Eye (tissue), 1 donor: ENCODE data around the gene HDAC4.

Experiments
- DNase-seq: peaks from one replicate; pipeline ENCODE4 v3.0.0-alpha.2; 2015

The HDAC4 gene

DNA sequence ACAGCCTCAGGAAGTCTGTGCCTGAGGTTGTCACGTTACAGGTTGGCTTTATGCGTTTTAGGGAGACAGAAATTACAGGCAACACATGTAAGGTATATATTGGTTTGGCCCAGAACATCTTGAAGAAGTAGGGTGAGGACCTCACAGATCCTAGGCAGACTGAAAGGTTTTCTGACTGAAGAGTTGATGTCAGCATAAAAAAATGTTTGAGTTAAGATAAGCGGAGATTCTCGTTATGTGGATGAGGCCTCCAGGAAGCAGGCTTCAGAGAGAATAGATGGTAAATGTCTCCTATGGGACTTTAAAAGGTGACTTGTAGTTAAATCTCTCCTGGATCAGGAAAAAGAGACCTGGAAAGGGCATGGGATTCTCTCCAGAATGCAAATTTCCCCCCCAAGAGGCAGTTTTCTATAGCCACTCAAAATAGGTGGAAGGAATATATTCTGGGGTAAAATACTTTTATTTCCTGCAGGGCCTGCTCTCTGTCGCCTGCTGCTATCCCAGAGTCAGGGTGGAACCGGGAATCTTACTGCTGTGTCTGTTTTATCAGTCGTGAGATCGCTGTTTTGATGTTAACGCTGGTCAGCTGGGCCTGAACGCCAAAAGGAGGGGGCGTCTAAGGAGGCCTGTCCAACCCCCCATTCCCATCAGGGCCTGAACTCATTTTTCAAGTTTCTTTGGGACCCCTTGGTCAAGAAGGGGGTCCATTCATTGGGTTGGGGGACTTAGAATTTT, 171.1 kb downstream of the HDAC4 start:
- DNase-seq = no peak

DNA sequence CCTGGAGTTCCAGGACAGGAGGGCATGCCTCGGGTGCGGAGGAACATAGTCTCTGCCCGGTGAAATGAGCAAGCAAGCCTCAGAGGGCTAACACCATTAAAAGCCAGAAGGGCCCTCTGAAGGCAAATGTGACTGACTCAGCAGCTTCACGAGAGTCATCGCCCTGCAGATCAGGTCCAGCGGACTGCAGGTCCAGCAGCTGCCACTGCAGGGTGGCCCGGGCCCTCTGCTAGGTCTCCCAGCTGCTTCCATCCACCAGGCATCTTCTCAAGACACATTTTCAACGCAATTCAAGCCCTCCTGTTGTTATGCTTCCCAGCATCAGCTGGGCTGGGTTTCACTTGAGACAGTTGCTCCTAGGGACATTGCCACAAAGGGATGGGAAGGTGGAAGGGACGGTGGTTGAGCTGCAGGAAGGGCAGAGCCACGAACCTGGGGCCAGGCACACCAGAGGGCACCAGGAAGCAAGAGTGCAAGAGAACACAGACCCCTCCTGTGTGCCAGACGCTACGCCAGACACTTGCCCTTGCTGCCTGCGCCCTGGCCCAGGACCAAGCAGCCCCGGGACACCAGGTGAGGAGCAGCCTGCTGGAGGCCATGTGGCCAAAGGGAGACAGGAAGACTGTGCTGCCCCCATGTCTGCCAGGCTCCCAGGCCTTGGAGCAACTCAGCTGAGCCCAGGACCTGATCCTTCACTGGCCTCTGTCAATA, 173.0 kb downstream of the HDAC4 start:
- DNase-seq = peak; percentile 51

DNA sequence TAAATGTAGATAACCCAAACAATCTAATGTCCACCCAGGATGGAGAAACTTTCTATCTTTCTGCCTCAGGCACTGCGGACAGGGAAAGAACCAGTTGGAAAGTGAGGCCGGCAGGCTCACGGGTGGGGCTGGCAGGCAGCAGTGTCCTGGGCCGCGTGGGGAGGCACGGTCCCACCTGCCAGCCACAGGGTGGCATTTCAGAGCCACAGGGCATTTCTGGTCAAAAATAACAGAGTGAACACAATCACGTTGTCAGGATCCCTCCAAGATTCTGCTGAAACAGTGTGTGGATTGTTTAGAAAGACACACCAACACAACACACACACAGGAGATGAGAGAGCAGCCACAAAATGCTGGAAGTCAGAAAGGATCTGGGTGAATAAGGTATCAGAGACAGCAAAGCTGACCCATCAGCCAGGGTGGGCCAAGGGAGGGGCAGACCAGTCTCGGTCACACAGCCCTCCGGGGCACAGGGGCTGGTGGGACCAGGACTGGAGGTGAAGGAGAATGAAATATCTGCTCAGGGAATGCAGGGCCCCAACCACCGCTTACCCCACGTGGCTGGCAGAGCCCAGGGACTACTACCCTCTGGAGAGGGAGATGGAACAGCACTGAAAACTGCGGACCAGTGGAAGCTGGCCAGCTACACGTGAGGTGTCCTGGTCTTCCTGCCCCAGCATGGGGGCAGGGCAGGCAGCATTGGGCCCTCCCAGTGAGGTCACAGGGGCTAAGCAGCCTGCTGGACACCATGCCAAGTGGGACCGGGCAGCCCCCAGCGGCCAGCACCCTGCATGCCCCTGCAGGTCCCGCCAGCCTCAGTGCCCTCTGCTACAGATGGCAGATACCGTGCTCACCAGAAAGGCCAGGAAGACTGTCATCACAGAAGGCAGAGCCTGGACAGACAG, 173.9 kb downstream of the HDAC4 start:
- DNase-seq = no peak

DNA sequence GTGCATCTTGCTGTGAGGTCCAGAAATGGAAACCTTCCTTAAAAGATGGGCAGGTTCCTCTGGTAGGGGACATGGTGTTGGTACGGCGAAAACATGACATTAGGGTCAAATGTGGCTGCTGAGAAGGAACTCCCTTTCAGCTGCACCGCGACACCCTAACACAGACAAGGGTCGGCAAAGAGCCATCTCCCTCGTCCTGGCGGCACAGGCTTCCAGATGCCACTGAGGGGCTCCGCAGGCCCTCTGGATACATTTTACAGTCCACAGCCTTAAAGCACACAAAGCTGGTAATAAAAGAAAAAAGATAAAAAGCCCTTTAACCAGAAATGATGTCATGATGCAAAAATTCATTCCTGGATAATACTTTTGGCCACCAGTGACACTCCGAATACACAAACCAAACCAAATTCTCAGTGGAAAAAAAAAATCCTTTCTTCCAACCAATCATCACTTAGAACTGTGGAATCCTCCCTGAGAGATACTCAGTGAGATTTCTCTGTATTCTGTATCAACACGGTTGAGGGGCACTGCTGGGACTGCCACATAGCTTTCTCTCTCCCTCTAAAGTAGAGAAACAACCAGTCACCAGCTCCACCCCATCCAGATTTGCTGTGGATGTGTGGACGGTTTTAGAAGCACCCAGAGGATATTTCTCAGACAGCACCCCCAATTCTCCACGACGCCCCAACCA, 174.8 kb downstream of the HDAC4 start:
- peak; percentile 58 for DNase-seq

DNA sequence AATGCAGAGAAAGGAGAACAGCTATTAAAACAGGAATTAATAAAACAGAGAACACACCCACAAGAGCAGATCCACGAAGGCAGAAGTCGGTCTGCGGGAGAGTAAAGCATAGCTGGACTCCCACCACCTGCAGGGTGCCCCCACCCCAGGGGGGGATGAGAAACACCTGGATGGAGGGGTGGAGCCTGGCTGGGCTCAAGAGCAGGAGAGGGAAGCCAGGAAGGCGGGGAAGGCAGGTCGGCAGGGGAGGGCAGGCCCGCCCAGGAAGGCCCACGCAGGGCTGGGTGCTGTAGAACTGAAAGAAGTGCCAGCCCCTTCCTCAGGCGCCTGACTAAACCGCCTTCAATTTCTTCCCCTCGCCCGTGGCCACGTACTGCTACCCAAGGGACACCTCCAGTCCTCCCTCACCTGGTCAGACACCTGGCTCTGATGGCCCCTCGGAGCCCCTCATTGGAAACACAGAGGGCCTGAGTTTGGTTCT, 175.4 kb downstream of the HDAC4 start:
- no peak for DNase-seq

DNA sequence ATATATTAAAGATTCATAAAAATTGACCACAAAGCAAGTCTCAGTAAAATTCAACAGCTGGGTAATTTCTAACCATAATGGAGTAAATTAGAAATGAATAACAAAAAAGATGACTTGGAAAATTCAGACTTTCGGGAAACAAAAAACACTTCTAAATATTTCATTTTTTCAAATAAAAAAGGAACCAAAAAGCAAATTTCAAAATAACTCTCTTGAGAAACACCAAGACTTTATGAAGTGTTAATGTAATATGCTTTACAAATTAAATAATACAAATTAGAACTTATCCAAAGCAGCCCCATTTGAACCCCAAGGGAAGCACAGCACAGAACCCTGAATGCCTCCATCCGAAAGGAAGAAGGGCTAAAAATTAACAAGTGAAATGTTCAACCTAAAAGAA, 175.9 kb downstream of the HDAC4 start:
- DNase-seq = no peak

DNA sequence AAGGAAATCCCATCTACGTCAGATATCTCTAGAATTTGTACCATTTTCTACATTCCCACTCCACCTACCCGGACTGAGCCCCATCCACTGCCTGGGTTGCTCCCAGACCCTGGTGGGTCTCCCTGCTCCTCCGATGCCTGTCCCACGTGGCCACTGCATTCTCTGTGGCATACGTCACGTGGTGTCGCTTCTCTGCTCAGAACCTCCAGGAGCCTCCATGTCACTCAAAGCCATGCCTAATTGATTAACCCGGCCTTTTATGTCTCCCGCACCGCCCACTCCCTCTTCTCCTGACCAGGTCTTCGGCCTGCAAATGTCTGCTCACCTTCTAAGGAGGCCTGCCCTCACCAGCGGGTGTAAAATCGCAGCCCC, 176.6 kb downstream of the HDAC4 start:
- DNase-seq = peak; percentile 75

DNA sequence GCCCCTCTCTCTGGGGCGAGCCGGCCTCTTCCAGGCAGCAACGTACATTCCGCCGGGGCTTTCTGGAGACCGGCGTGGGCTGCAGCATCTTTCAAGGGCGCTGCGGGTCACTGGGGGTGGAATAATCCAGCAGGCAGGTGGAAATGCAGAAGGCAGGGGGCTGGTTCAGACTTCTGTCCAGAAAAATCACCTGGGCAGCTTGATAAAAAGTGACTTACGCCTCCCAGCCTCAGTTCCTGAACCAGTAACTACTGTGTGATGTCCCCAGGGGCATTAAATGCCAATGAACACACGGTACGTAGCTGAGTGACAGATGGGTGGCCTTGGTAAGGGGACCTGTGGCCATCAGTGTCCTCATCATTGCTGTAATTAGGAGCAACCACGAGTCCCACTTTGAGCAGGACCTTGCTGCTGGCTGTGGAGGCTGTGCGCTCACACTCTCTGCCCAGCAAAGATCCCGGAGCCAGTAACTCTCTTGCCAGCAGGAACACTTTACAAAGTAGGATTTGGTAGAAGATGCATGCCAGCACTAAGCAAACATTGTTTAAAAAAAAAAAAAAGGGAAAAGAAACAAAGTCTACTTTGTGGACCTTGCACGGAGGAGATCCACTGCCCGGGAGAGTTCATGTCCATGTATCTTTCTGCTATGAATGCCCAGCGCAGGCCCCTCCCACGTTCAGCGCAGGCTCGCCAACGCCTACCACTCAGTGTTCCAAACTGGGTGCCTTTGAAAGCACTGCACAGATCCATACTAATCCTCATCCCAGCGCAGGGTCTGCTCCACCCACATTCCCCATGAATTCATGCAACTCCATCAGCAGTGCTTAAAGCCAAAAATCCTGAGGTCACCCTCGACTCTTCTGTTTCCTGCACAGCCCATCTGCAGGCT, 177.3 kb downstream of the HDAC4 start:
- no peak for DNase-seq

DNA sequence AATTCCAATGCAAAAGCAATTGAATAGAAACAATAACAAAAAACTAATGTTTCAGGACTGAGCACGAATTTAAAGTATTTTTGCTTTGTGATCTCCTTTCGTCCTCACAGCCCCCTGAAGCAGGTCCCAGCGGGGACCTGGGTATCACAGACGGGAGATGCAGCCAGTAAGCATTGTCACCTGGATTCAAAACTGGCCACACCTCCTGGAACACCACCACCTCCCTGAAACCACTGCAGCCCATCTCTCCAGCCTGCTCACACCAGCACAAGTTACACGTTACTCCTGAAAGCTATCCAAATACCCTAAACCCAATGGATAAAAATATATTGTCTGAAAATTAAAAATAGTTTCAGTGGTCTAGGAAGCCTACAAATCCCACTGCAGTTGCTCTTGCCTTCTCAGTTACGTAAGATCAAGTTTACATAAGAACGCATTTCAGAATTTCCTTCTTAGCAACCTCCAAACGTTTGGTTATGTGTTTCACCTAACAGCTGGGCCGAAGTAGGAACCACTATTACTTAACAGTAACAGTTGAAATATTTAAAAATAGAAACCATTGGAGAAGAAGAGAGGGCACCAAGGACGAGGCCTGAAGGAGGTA, 178.0 kb downstream of the HDAC4 start:
- peak; percentile 44 for DNase-seq

DNA sequence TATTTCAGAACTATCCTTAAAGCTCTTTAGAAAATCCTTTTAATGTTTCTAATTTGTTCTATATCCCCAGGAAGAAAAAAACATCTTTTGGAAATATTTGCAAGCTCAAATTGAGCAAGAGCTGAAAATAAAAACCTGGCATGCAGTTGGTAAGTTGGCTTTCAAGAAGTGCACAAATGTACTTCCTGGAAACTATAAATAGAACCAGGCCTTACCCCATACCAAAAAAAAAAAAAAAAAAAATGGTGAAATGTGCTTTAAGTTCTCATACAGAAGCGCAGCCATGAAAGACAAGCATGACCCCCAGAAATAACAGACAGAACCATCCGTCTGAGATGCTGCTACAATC, 178.5 kb downstream of the HDAC4 start:
- DNase-seq = peak; percentile 61

DNA sequence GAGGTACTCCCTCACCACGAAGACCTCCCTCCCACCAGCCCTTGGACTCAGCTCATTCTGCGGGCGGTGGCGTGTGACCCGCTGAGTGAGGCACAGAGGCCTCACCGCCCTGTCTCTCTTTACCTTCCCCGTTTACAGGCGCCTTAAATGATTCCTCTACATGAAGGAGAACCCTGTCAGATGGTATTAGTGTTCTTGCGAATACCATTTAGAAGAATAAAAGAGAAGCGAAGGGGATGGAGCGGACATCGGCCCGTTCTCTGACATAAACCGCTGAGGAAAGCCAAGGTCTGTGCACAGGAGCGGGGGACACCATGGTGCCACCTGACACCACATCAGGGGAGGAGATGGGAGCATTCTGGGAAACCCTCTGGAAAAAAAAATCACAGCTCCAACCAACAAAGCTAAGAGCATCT, 179.8 kb downstream of the HDAC4 start:
- no peak for DNase-seq

DNA sequence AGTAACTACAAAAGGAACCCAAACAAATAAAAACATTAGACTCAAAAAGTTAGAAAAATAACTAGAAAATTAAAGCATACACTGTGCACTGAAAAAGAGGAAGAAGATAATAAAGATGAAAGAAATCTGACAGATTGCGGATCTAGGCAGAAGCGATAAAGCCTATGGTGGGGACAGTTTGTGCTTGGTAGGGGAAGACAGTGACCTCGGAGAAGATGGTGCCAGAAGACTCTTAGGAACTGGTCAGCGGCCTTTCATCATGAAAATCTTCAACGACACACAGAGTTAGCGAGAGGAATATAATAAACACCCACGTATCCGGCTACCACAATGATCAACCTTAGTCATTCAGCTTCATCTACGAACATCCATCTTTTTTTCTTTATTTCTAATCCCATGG, 180.5 kb downstream of the HDAC4 start:
- DNase-seq = no peak

DNA sequence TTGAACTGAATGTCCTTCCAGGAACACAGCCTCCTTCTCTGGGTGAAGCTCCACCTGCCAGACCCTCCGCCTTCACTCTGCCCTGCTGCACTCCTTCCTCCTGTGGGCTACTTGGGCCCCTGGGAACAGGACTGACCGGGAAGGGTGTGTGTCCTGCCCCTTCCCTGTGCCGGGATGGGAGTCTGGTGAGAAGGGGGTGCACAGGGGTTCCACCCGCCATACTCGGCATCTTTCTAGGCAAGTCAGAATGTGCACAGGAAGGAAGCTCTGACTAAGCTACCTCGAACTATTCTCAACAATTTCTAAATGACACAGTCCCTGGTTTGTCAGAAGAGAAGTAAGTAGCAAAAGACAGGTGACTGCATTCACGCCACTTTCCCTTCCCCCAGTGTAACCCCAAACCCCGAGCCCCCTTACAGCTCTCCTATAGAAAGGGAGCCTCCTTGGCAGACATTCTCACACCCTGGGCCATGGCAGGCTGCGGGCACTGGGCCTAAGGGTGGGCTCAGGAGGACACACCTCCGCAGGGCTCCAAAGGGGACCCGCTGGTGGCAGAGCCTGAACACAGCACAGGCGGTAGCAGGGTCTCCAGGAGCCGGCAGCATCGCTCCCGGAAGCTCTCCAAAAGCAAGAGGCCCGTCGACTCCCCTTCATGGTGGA, 184.1 kb downstream of the HDAC4 start:
- no peak for DNase-seq

DNA sequence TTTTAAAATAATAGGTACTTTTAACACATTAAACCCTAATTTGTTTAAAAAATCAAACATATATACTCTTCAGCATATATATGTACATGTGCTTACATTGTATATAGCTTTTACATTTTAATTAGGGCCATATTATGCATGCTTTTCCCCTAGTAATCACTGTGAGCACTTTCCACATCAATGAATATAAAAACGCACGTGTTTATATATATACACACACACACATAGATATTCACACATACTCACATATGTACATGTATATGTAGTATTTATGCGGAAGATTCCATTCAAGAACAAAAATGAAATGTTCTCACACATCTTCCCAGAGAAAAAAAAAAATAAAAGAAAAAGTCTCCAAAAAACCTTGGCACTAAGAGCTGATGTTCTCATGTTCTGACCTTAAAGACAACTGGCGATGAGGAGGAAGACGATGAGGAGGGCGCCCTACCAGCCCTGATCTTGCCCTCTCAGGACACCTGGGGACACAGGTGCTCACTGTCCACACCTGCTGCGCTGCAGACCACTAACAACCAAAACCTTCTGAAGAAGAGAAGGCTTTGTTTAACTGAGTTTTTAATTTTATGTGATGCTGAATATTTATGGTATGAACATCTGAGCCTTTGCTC, 184.7 kb downstream of the HDAC4 start:
- no peak for DNase-seq

DNA sequence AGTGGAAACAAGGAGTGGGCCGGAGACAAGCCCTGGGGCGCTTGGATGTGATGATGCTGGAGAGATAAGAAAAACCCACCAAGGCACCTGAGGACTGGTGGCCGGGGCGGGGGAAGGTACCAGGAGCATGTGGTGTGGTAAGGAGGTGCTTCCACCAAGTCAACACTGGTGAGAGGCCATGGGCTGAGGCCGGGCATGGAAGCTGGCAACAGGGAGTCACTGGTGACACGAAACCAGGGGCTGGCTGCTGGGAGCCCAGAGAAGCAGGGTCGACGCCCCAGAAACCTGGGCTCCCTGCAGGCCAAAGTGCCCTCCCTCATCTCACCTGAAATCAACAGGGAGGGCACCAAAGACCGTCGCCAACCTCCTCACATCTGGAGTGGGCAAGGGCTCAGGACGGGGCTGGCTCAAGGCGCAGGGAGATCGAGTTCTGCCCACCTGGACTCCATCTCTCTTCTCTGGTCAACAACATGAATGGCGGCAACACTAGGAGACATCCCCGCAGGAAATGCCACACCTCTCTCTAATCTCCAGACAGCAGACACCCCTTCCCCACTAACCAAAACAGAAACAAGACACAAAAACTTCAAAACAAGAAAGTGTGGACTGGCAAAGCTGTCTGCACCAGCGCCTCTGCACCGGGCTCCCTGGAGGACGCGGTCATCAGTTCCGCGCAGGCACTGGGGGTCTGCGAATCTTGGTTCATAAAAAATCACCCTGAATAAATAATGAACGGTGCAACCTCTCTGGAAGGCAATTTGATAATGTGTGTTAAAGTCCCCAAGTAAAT, 185.5 kb downstream of the HDAC4 start:
- DNase-seq = no peak

DNA sequence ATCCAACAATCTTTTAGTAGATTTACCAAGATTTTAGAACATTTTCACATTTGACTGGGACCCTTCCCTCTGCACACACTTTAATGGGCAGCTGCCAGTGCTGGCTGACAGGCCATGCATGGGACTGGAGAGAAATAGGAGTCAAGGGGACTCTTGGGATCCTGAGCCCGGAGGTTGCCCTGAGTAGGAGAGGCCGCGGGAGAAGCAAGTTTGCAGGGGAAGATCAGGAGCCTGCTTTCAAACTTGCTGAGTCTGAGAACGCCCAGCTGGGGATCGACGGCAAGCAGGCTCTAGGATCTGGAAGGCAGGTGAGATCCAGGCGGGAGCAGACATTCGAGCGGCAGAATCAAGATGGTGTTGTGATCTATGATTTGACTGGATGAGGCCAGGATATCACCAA, 186.1 kb downstream of the HDAC4 start:
- DNase-seq = no peak

DNA sequence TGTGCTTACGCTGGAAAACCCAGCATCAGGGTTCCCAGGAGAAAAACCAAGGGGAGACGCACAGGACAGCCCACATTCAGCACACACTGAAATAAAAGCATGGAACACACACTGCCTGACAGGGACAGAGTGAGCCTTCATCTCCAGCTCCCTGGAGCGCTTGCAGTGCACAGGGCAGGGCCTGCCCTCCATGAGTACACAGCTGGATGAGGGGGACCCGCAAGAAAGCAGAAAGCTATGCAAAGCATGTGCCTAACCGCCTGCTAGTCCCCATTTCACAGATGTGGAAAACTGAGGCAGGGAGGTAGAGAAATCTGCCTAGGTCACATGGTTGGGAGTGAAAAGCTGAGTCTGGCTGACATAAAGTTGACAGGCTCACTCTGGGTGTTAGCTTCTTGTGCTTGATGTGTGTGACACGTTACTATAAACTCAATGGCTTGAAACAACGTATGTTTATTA, 187.1 kb downstream of the HDAC4 start:
- no peak for DNase-seq

DNA sequence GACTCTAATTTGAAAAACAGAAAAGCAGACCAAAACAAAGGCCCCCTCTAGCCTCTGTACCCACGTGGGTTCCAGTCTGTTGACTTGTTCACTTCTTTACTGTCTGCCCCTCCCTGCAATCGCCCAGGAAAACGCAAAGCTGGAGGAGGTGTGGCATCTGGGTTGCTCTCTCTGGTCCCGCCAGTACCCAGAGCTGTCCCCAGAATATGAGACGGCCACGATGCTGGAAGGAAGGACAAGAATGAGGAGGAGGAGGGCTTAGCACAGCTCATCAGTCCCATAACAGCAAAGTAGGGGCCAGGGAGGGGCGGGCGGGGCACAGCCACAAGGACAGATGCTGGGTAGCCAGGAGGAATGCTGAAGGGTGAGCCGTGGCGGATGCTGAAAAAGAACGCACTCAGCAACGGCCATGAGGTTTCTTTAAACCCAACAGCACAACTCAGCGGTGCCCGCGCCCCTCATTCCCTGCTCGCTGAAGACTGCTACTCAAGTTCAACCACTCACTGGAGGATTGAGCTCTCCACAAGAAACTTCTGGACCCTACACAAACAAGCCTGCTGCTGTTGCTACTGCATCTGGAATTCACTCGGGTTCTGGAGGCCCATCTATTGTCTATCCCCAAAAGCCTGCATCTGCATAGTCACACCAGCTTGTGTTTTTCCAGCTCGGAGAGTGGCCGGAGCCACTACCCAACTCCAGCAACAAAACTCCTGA, 187.7 kb downstream of the HDAC4 start:
- DNase-seq = no peak
